GM12874 (cell line): Measurements from ENCODE around the gene MACROD2.

Source experiments
- TF ChIP-seq, protein P1 (sequence below): IDR thresholded peaks from 2 replicates; pipeline ENCODE4 v1.5.1; 2011; ENCODE audit warnings: low read depth, mild to moderate bottlenecking, control low read depth, low read length, moderate library complexity; ENCODE audit not compliant: insufficient read depth

MACROD2 gene

GRCh38 chr20:14717134-14717999, 722.1 kb downstream of the MACROD2 start:
- TF ChIP-seq, protein P1, sequence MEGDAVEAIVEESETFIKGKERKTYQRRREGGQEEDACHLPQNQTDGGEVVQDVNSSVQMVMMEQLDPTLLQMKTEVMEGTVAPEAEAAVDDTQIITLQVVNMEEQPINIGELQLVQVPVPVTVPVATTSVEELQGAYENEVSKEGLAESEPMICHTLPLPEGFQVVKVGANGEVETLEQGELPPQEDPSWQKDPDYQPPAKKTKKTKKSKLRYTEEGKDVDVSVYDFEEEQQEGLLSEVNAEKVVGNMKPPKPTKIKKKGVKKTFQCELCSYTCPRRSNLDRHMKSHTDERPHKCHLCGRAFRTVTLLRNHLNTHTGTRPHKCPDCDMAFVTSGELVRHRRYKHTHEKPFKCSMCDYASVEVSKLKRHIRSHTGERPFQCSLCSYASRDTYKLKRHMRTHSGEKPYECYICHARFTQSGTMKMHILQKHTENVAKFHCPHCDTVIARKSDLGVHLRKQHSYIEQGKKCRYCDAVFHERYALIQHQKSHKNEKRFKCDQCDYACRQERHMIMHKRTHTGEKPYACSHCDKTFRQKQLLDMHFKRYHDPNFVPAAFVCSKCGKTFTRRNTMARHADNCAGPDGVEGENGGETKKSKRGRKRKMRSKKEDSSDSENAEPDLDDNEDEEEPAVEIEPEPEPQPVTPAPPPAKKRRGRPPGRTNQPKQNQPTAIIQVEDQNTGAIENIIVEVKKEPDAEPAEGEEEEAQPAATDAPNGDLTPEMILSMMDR: no peak

DNA sequence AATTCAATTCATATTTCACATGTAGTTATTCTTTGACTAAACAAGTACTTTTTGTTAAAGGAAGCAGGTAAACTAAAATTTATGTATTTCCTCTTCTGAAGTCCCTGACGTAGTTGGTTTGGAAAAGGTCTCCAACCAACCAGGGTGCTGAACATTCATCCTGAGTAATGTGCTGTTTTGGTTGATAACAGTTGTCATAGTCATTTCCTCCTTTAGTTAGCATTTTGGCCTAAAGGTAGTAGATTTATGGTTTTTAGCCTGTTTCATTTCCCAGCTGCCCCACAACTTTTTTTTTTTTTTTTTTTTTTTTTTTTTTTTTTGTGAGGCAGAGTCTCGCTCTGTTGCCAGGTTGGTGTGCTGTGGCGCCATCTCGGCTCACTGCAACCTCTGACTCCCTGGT, 724.9 kb downstream of the MACROD2 start:
- TF ChIP-seq, protein P1: no peak

- TF ChIP-seq, protein P1: no peak
These were observed 726.7 kb downstream of the MACROD2 start for GRCh38 chr20:14721926-14722452.

- TF ChIP-seq, protein P1: no peak
These were observed 728.3 kb downstream of the MACROD2 start for GRCh38 chr20:14723614-14724013.

DNA sequence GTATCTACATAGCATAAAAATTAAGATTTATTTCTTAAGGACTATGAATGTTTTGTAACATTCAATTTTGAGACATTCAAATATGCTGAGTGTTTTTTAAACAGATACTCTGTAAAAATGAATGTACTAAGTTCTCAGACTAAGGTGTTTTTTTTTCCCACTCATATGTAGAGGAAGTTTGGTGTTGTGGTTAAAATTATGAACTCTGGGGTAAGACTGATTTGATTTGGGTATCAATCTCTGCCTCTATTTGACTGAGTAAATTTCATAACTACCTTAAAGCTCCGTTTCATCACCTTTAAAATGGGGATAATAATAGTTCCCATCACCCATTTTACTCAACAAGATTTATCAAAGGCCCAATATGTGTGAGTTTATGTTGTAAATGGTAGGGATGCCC, 728.7 kb downstream of the MACROD2 start:
- TF ChIP-seq, protein P1: no peak

DNA sequence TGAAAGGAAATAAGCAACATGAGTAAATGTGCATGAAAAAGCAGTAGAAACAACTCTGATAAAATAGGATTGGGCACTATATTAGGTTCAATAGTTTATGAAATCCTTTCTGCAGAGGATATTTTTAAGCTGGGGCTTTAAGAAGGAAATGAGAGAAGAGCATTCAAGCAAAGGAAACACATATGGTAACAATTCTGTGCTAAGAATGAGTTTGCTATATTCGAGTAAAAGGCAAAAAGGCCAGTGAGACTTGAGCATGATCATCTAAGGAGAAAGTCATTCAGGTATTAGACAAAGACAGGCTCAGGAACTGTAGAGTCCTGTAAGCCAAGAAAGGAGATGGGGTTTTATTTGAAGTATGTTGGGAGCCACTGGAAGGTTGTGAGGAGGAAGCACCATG, 729.2 kb downstream of the MACROD2 start:
- TF ChIP-seq, protein P1: no peak

GRCh38 chr20:14726591-14726990, 731.3 kb downstream of the MACROD2 start:
- TF ChIP-seq, protein P1: no peak
